ENCODE results near the gene TSPAN4.

The TSPAN4 gene

DNA sequence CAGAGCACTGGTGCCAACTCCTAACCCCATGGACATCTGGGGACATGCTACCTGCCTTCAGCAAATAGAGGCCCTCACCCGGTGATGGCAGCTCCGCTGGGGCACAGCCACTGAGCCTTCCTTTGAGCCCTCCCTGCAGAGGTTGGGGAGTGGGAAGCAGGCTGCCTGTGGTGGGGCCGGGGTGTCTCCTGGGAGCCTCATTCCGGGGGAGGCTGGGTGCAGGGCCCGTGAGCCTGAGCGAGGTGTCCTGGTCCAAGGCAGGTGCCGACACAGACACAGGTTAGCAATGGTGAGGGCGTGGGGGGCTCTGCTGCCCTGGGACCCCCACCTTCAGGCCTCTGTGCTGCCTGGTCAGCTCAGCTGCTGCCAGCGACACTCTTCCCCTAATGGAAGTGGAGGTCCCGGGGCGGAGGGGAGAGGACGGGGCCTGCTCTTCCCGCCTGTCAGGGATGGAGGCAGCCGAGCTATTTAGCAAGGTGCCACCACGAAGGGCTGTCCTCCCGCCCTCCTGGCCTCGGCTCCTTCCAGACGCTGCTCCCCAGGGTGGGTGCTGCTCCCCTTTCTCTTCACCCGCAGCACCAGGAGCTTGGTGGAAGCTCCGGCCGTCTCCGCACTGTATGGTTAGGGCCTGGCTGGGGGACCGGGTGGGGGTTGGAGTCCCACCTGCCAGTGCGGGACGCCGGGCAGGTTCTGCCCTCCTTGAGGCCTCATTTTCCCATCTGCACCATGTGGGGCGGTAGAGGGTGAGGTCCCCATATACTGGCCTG, 11.2 kb downstream of the TSPAN4 start:
- POLR2A ChIA-PET, result interaction anchor here (0.5 to 0.7 kb wide), 2 partner anchors 10 to 174 kb away, joined by 3 to 4 read pairs; no protein-coding TSS in a partner anchor
- CTCF ChIA-PET, result interaction anchor here (1.0 kb wide), 1 partner anchor 197 kb away, joined by 4 read pairs; no protein-coding TSS in a partner anchor
- no peak for DNase-seq (ENCODE audit: extremely low spot score)
- TF ChIP-seq, protein P1, sequence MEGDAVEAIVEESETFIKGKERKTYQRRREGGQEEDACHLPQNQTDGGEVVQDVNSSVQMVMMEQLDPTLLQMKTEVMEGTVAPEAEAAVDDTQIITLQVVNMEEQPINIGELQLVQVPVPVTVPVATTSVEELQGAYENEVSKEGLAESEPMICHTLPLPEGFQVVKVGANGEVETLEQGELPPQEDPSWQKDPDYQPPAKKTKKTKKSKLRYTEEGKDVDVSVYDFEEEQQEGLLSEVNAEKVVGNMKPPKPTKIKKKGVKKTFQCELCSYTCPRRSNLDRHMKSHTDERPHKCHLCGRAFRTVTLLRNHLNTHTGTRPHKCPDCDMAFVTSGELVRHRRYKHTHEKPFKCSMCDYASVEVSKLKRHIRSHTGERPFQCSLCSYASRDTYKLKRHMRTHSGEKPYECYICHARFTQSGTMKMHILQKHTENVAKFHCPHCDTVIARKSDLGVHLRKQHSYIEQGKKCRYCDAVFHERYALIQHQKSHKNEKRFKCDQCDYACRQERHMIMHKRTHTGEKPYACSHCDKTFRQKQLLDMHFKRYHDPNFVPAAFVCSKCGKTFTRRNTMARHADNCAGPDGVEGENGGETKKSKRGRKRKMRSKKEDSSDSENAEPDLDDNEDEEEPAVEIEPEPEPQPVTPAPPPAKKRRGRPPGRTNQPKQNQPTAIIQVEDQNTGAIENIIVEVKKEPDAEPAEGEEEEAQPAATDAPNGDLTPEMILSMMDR (IDR thresholded peaks at IDR 0.05; ENCODE audit: control extremely low read depth, extremely low read depth, low read depth, missing control alignments), result no peak

GRCh38 chr11:854601-855329, 12.1 kb downstream of the TSPAN4 start:
- ChIA-PET CTCF (interaction anchor here (1.0 kb wide), 1 partner anchor 196 kb away, joined by 4 read pairs; no protein-coding TSS in a partner anchor), POLR2A (interaction anchor here (0.5 kb wide), 1 partner anchor 11 kb away, joined by 4 read pairs; no protein-coding TSS in a partner anchor)
- no peak for DNase-seq (ENCODE audit: extremely low spot score)
- TF ChIP-seq, protein P1 (IDR thresholded peaks at IDR 0.05; ENCODE audit: control extremely low read depth, extremely low read depth, low read depth, missing control alignments), result no peak

DNA sequence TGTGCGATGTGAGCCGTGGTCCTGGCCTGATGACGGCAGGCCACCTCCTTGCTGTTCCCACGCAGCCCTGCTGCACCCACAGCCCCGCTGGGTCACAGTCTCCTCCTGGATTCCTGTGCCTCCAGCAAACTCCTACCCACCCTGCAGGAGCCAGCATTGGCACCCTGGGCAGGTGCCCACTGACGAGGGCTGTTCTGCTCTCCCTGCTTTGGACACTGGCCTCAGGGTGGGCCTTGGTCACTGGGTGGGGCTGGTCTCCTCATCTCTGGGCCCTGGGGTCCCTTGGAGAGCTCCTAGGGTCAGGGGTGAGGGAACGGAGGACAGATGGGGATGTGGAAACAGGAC, 12.7 kb downstream of the TSPAN4 start:
- CTCF ChIA-PET, result no interaction called here
- no peak for DNase-seq (ENCODE audit: extremely low spot score)
- POLR2A ChIA-PET, result no interaction called here
- TF ChIP-seq, protein P1 (IDR thresholded peaks at IDR 0.05; ENCODE audit: control extremely low read depth, extremely low read depth, low read depth, missing control alignments), result no peak

DNA sequence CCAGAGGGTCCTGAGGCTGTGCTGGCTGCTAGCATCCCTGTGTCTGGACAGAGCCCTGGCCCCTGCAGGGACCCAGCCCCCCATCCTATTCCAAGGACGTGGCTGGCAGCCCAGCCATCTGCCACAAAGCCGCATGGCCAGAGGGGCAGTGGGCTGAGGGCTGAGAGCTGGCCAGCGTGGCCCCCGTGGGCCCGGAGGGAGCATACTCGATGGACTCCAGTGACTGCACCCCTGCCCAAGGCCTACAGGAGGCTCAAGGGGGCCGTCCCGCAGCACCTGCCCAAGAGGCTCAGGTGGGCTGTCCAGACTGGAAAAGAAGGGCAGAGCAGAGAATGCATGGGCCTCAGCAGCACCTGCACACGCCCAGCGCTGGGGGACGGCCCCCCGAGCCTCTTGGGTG, 13.1 kb downstream of the TSPAN4 start:
- no peak for DNase-seq (ENCODE audit: extremely low spot score)
- ChIA-PET CTCF (interaction anchor here (3.0 kb wide), 1 partner anchor 8 kb away, joined by 14 read pairs; no protein-coding TSS in a partner anchor), POLR2A (no interaction called here)
- TF ChIP-seq, protein P1 (IDR thresholded peaks at IDR 0.05; ENCODE audit: control extremely low read depth, extremely low read depth, low read depth, missing control alignments), result no peak

DNA sequence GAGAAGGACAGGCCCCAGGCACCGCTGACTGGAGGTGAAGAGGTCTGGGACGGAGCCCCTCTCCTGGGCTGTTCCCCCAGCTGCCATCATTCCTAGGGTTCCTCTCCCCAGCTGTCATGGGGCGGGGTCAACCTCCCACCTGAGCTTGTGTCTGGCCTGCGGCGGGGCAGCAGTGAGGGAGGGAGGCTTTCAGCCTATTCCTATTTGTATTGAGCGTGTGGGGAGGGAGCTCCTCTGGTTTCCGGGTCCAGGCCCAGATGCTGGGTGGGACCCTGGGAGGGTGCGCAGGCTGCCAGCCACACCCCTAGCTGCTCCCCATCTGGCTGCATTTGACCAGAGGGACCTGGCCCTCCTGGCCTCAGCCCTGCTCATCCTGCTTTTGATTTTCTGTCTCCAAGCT, 13.7 kb downstream of the TSPAN4 start:
- ChIA-PET CTCF (interaction anchor here (1.4 to 3.0 kb wide), 2 partner anchors 9 to 19 kb away, joined by 3 to 14 read pairs; no protein-coding TSS in a partner anchor), POLR2A (no interaction called here)
- TF ChIP-seq, protein P1 (IDR thresholded peaks at IDR 0.05; ENCODE audit: control extremely low read depth, extremely low read depth, low read depth, missing control alignments), result no peak
- no peak for DNase-seq (ENCODE audit: extremely low spot score)

DNA sequence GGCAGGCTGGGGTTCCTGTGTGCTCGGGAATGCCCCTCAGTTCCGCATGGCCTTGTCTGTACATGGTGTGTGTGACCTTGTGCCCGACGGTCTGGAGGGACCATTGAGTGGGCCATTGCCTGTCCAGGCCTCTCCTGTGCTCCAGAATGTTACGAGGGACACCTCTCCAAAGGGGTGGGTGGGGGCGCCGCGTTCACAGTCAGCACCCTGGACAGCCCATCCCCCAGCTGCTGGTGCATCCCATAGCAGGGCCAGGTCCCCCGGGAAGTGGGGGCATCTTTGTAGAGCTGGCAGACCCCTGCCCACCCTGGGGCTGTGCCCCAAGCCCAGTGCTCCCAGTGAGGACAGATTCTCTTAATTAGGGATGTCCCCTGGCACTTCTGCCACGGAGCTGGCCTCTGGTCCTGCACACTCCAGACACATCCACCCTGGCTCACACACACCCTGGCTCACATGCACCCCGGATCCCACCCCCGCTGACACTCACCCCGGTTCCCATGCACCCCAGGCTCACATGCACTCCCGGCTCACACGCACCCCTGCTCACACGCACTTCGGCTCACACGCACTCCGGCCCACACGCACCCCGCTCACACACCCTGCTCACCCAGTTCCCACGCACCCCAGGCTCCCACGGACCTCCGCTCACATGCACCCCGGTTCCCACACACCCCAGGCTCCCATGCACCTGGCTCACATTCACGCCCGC, 15.6 kb downstream of the TSPAN4 start:
- TF ChIP-seq, protein P1 (IDR thresholded peaks at IDR 0.05; ENCODE audit: control extremely low read depth, extremely low read depth, low read depth, missing control alignments), result no peak
- CTCF ChIA-PET, result interaction anchor here (3.0 kb wide), 1 partner anchor 11 kb away, joined by 14 read pairs; no protein-coding TSS in a partner anchor
- no peak for DNase-seq (ENCODE audit: extremely low spot score)
- POLR2A ChIA-PET, result no interaction called here

All from GM10248 (cell line).